T-cell (primary cell): ENCODE data around the gene SRRM2. TPM values are rescaled to one million over a fixed set of nuclear protein-coding genes. Genes with fewer than 3 reads are reported as not detected.

ENCODE experiments used
- ATAC-seq, 4 experiments: fragments of 200-7000 bp in 3 of 4; fragments of 150-1000 bp in 1 of 4; cut with Tn5 transposase; replicated peaks in 1 of 4; 1 replicate in 3 of 4; 2 replicates in 1 of 4; pipeline ENCODE4 v1.10.0; 2021; ENCODE audit warnings: moderate library complexity in 3 of 4, mild to moderate bottlenecking in 2 of 4, moderate number of reproducible peaks in 1 of 4
- CTCF ChIA-PET, 2 donors: fragments of 300-600 bp; sonication (Branson Sonifier 250); formaldehyde crosslinking; loops; one replicate each; lab custom pipeline; 2022; ENCODE audit warnings: antibody characterized with exemption in 2 of 2; lab: Charles Lee
- POLR2A ChIA-PET, 2 donors: fragments of 300-600 bp; sonication (Branson Sonifier 250); formaldehyde crosslinking; loops; one replicate each; lab custom pipeline; 2022; ENCODE audit warnings: antibody characterized with exemption in 2 of 2; lab: Charles Lee
- DNase-seq, 35 experiments: peaks; one replicate each; pipeline versions ENCODE4 v3.0.0 to v3.0.0-alpha.2; 2013 to 2023
- H3K27ac ChIP-seq: one replicate; pipeline ENCODE4 v1.5.1; 2013; ENCODE audit warnings: low read length
- H3K27me3 ChIP-seq, 2 experiments: replicated peaks in 1 of 2; 1 replicate in 1 of 2; 2 replicates in 1 of 2; pipeline versions ENCODE4 v1.6.1 to v1.7.0; 2013; ENCODE audit warnings: low read length in 1 of 2, mixed read lengths in 1 of 2; ENCODE audit not compliant: control insufficient read depth in 2 of 2, insufficient read depth in 2 of 2; ENCODE audit errors: extremely low read depth in 1 of 2
- H3K36me3 ChIP-seq, 2 donors: 1 replicate in 1 of 2; 2 replicates in 1 of 2; pipeline versions ENCODE4 v1.6.1 to v1.7.0; 2013; ENCODE audit warnings: low read length in 1 of 2; ENCODE audit not compliant: control insufficient read depth in 2 of 2, insufficient read depth in 1 of 2; ENCODE audit errors: extremely low read depth in 1 of 2
- H3K4me1 ChIP-seq, 2 experiments: 1 replicate in 1 of 2; 2 replicates in 1 of 2; pipeline versions ENCODE4 v1.6.1 to v1.7.0; 2013; ENCODE audit warnings: low read length in 2 of 2, mixed read lengths in 1 of 2; ENCODE audit not compliant: insufficient read depth in 2 of 2, control insufficient read depth in 1 of 2; ENCODE audit errors: extremely low read depth in 1 of 2
- H3K4me3 ChIP-seq, 2 donors: 1 replicate in 1 of 2; 2 replicates in 1 of 2; pipeline versions ENCODE4 v1.5.1 to v1.7.0; 2013; ENCODE audit warnings: mild to moderate bottlenecking in 2 of 2, low read length in 1 of 2, moderate library complexity in 1 of 2; ENCODE audit not compliant: control insufficient read depth in 1 of 2; ENCODE audit errors: extremely low read depth in 1 of 2
- H3K9me3 ChIP-seq: 2 replicates; pipeline ENCODE4 v1.7.0; 2013
- H3K27ac Mint-ChIP-seq, 2 donors: one replicate each; pipeline ENCODE4 v1.8.0; 2020 to 2021; ENCODE audit warnings: mild to moderate bottlenecking in 2 of 2, mixed read lengths in 2 of 2
- H3K27me3 Mint-ChIP-seq, 2 donors: one replicate each; pipeline ENCODE4 v1.8.0; 2021 to 2022; ENCODE audit warnings: mixed read lengths in 2 of 2
- H3K36me3 Mint-ChIP-seq: one replicate; pipeline ENCODE4 v1.8.0; 2021; ENCODE audit warnings: mixed read lengths
- H3K4me1 Mint-ChIP-seq, 3 donors: one replicate each; pipeline ENCODE4 v1.8.0; 2020 to 2022; ENCODE audit warnings: mixed read lengths in 3 of 3, mild to moderate bottlenecking in 1 of 3
- H3K4me3 Mint-ChIP-seq, 3 donors: one replicate each; pipeline ENCODE4 v1.8.0; 2020 to 2022; ENCODE audit warnings: mild to moderate bottlenecking in 3 of 3, mixed read lengths in 3 of 3, moderate library complexity in 3 of 3
- H3K9me3 Mint-ChIP-seq, 3 donors: one replicate each; pipeline ENCODE4 v1.8.0; 2020 to 2022; ENCODE audit warnings: mixed read lengths in 3 of 3
- WGBS: methylation state at CpG from one replicate; pipeline ENCODE4 v1.1.5; 2013; ENCODE audit warnings: missing lambda C conversion rate; ENCODE audit not compliant: insufficient coverage; 5-methylcytosine and 5-hydroxymethylcytosine counted together
- total RNA-seq, 35 experiments: library from RNA in 6 of 35; stranded (reverse) in 6 of 35; fragments of 120-200 nt in 1 of 35; gene quantifications; one replicate each; pipeline versions ENCODE4 v1.2.1 to v1.2.4 and lab custom pipeline; 2013 to 2026

The SRRM2 gene
- total RNA-seq, 5 donors from 2014 or later (not counting 1 experiment from before 2014, with no cell fraction given): 784 to 1,343 (median 947) TPM

- under 1% methylated on average over 70 of the region's 70 CpGs for WGBS
- H3K36me3 Mint-ChIP-seq: peaks cover 7% of the 10 kb centered on the region
- no peaks in the 10 kb centered on the region for H3K27me3 ChIP-seq
- H3K27ac ChIP-seq: peak within 1 kb of the TSS; percentile 96
- no peaks in the 10 kb centered on the region for H3K9me3 ChIP-seq
- H3K9me3 Mint-ChIP-seq: no peaks in the 10 kb centered on the region
- peak within 1 kb of the TSS; percentile 98 to 99 for H3K27ac Mint-ChIP-seq
- no peaks in the 10 kb centered on the region for H3K27me3 Mint-ChIP-seq
- H3K4me3 ChIP-seq: peak within 1 kb of the TSS; percentile 96 to 99
- peaks cover 4 to 23% of the 10 kb centered on the region in 2 donors for H3K36me3 ChIP-seq
- DNase-seq (peak; percentile 77 to 94 (median 86)), ATAC-seq (peak; percentile 85 to 92 (median 90))
- ChIA-PET CTCF (no interaction called here), POLR2A (no interaction called here)
- H3K4me1 ChIP-seq: peaks cover 13 to 43% of the 10 kb centered on the region in 2 experiments
- H3K4me1 Mint-ChIP-seq: peaks cover 32 to 51% (median 48%) of the 10 kb centered on the region in 3 donors
- peak within 1 kb of the TSS; percentile 92 to 94 (median 92) for H3K4me3 Mint-ChIP-seq
Measured at GRCh38 chr16:2777231-2777902, 24.9 kb downstream of the SRRM2 start, which contains the start of gene ELOB. Gene ELOB, minus strand, starts transcription at chr16:2777280. Its CDS starts 41 bp downstream, at chr16:2777239.

- Histone ChIP-seq H3K27ac (peak overlapping the region; percentile 96), H3K27me3 (no peaks in the 10 kb centered on the region), H3K9me3 (no peaks in the 10 kb centered on the region), H3K4me1 (peaks cover 13 to 43% of the 10 kb centered on the region in 2 experiments), H3K4me3 (peak overlapping the region; percentile 96 to 99), H3K36me3 (peaks cover 4 to 16% of the 10 kb centered on the region in 2 donors)
- POLR2A ChIA-PET: no interaction called here
- H3K27ac Mint-ChIP-seq: peak overlapping the region; percentile 98 to 99
- CTCF ChIA-PET: interaction anchor here in 1 of 2 donors (1.2 kb wide), 1 partner anchor 90 kb away, joined by 6 read pairs; no protein-coding TSS in a partner anchor
- peak overlapping the region; percentile 91 to 94 (median 92) for H3K4me3 Mint-ChIP-seq
- H3K36me3 Mint-ChIP-seq: peaks cover 2% of the 10 kb centered on the region
- peaks cover 25 to 46% (median 42%) of the 10 kb centered on the region in 3 donors for H3K4me1 Mint-ChIP-seq
- no peaks in the 10 kb centered on the region for H3K9me3 Mint-ChIP-seq
- no peaks in the 10 kb centered on the region for H3K27me3 Mint-ChIP-seq
- DNase-seq (peak in 21 of 35 experiments; percentile 28 to 69 (median 37)), ATAC-seq (peak; percentile 10 to 36 (median 24))
- WGBS: 32% methylated on average over 8 of the region's 27 CpGs
Measured at GRCh38 chr16:2777903-2778629, 25.6 kb downstream of the SRRM2 start.

GRCh38 chr16:2778630-2778958 lies 26.2 kb downstream of the SRRM2 start:
- CTCF ChIA-PET: interaction anchor here in 1 of 2 donors (1.2 kb wide), 1 partner anchor 90 kb away, joined by 6 read pairs; no protein-coding TSS in a partner anchor
- Histone ChIP-seq H3K9me3 (no peaks in the 10 kb centered on the region), H3K4me3 (peak overlapping the region; percentile 96 to 99), H3K4me1 (peaks cover 13 to 41% of the 10 kb centered on the region in 2 experiments), H3K27ac (peak overlapping the region; percentile 96), H3K36me3 (peaks cover 2 to 12% of the 10 kb centered on the region in 2 donors), H3K27me3 (no peaks in the 10 kb centered on the region)
- no peaks in the 10 kb centered on the region for H3K27me3 Mint-ChIP-seq
- H3K4me1 Mint-ChIP-seq: peaks cover 25 to 44% (median 40%) of the 10 kb centered on the region in 3 donors
- POLR2A ChIA-PET: no interaction called here
- H3K27ac Mint-ChIP-seq: peak overlapping the region; percentile 98 to 99
- no peak for ATAC-seq
- peak overlapping the region; percentile 91 to 94 (median 92) for H3K4me3 Mint-ChIP-seq
- no peaks in the 10 kb centered on the region for H3K9me3 Mint-ChIP-seq
- H3K36me3 Mint-ChIP-seq: peaks cover 2% of the 10 kb centered on the region
- WGBS: 91% methylated on average over 6 of the region's 12 CpGs
- DNase-seq: no peak

GRCh38 chr16:2779151-2779920 lies 26.9 kb downstream of the SRRM2 start:
- POLR2A ChIA-PET: no interaction called here
- Histone ChIP-seq H3K4me1 (peaks cover 13 to 40% of the 10 kb centered on the region in 2 experiments), H3K9me3 (no peaks in the 10 kb centered on the region), H3K27ac (peak overlapping the region; percentile 96), H3K36me3 (peaks cover 0 to 7% of the 10 kb centered on the region in 2 donors), H3K4me3 (no peak overlapping the region), H3K27me3 (no peaks in the 10 kb centered on the region)
- WGBS: 97% methylated on average over 20 of the region's 23 CpGs
- ATAC-seq (no peak), DNase-seq (no peak)
- peak overlapping the region; percentile 5 to 92 (median 91) for H3K4me3 Mint-ChIP-seq
- H3K4me1 Mint-ChIP-seq: peaks cover 25 to 36% (median 35%) of the 10 kb centered on the region in 3 donors
- CTCF ChIA-PET: interaction anchor here in 1 of 2 donors (1.2 kb wide), 1 partner anchor 89 kb away, joined by 6 read pairs; no protein-coding TSS in a partner anchor
- peaks cover 2% of the 10 kb centered on the region for H3K36me3 Mint-ChIP-seq
- no peaks in the 10 kb centered on the region for H3K27me3 Mint-ChIP-seq
- peak overlapping the region; percentile 98 to 99 for H3K27ac Mint-ChIP-seq
- H3K9me3 Mint-ChIP-seq: no peaks in the 10 kb centered on the region

GRCh38 chr16:2779978-2780898 lies 27.8 kb downstream of the SRRM2 start:
- H3K4me1 Mint-ChIP-seq: peaks cover 20 to 33% (median 29%) of the 10 kb centered on the region in 3 donors
- peaks cover 0 to under 1% of the 10 kb centered on the region in 2 donors for H3K36me3 ChIP-seq
- WGBS: 86% methylated on average over 6 of the region's 17 CpGs
- H3K4me1 ChIP-seq: peaks cover 13 to 43% of the 10 kb centered on the region in 2 experiments
- peaks cover 0 to 4% of the 10 kb centered on the region in 2 experiments for H3K27me3 ChIP-seq
- H3K27ac ChIP-seq: no peak overlapping the region
- H3K9me3 Mint-ChIP-seq: no peaks in the 10 kb centered on the region
- ChIA-PET POLR2A (no interaction called here), CTCF (no interaction called here)
- no peak for DNase-seq
- ATAC-seq: no peak
- H3K27ac Mint-ChIP-seq: peak overlapping the region in 1 of 2 donors; percentile 52
- H3K9me3 ChIP-seq: no peaks in the 10 kb centered on the region
- H3K36me3 Mint-ChIP-seq: peaks cover 2% of the 10 kb centered on the region
- H3K27me3 Mint-ChIP-seq: peaks cover 0 to 3% of the 10 kb centered on the region in 2 donors
- H3K4me3 Mint-ChIP-seq: peak overlapping the region in 2 of 3 donors; percentile 17 to 28
- H3K4me3 ChIP-seq: no peak overlapping the region
